Endothelial cell of umbilical vein (primary cell): Measurements from ENCODE around the gene EYS. TPM values are rescaled to one million over a fixed set of nuclear protein-coding genes. Genes with fewer than 3 reads are reported as not detected.

Experiments used
- BruUV-seq: library from RNA; stranded (reverse); fragments of 400-500 nt; replicated peaks from 2 replicates; lab custom pipeline; 2021; lab: Mats Ljungman, UMichigan
- CTCF ChIA-PET: fragments of 300-600, 350-600 bp; sonication (Branson Sonifier 250); formaldehyde crosslinking; loops from one replicate; lab custom pipeline; 2021; ENCODE audit warnings: antibody characterized with exemption, inconsistent platforms; lab: Charles Lee
- POLR2A ChIA-PET: fragments of 300-600, 350-600 bp; sonication (Branson Sonifier 250); formaldehyde crosslinking; loops from one replicate; lab custom pipeline; 2021; ENCODE audit warnings: antibody characterized with exemption, inconsistent platforms; lab: Charles Lee
- DNase-seq: peaks from one replicate; pipeline ENCODE4 v3.0.0-alpha.2; 2011; ENCODE audit warnings: low read depth, low spot score
- FAIRE-seq: peaks from 2 replicates; lab custom pipeline; 2011; peaks lifted over from hg19 to GRCh38; lab: Jason Lieb, UNC
- H2AFZ ChIP-seq: 2 replicates; pipeline ENCODE4 v1.6.0; 2012; ENCODE audit warnings: low read depth, low read length, control low read depth, inconsistent platforms
- H3K27ac ChIP-seq: 2 replicates; pipeline ENCODE4 v1.5.1; 2011; ENCODE audit warnings: low read depth, mild to moderate bottlenecking, control low read depth, low read length, moderate library complexity; ENCODE audit not compliant: insufficient read depth
- H3K27me3 ChIP-seq, 2 experiments: 2 replicates each; pipeline versions ENCODE4 v1.6.0 to v1.6.1; 2011; ENCODE audit warnings: low read length in 2 of 2, mixed read lengths in 1 of 2; ENCODE audit not compliant: control insufficient read depth in 2 of 2, insufficient read depth in 2 of 2
- H3K36me3 ChIP-seq, 2 experiments: 2 replicates in 1 of 2; 3 replicates in 1 of 2; pipeline ENCODE4 v1.5.1; 2011; ENCODE audit warnings: low read length in 2 of 2, mild to moderate bottlenecking in 1 of 2, moderate library complexity in 1 of 2; ENCODE audit not compliant: control insufficient read depth in 2 of 2, insufficient read depth in 2 of 2; ENCODE audit errors: extremely low read depth in 1 of 2
- H3K4me1 ChIP-seq: 3 replicates; pipeline ENCODE4 v1.5.1; 2011; ENCODE audit warnings: mild to moderate bottlenecking, low read length; ENCODE audit not compliant: control insufficient read depth, insufficient read depth; ENCODE audit errors: extremely low read depth
- H3K4me2 ChIP-seq: 2 replicates; pipeline ENCODE4 v1.6.1; 2011; ENCODE audit warnings: low read length, control low read depth, mixed read lengths; ENCODE audit not compliant: insufficient read depth
- H3K4me3 ChIP-seq, 3 experiments: fragments of 200-600 bp in 1 of 3; sonication (generic), shearing (Covaris generic) in 1 of 3; replicated peaks in 1 of 3; 2 replicates each; pipeline ENCODE4 v1.5.1; 2011 to 2016; ENCODE audit warnings: control low read depth in 3 of 3, low read length in 3 of 3, mild to moderate bottlenecking in 2 of 3, inconsistent platforms in 1 of 3, low read depth in 1 of 3, moderate library complexity in 1 of 3; ENCODE audit not compliant: insufficient read depth in 1 of 3
- H3K79me2 ChIP-seq: 2 replicates; pipeline ENCODE4 v1.6.0; 2012; ENCODE audit warnings: low read length, inconsistent platforms; ENCODE audit not compliant: control insufficient read depth, insufficient read depth
- H3K9ac ChIP-seq: replicated peaks from 2 replicates; pipeline ENCODE3; 2011; ENCODE audit warnings: low read length, control low read depth; ENCODE audit not compliant: insufficient read depth; ENCODE audit errors: extremely low read depth
- H3K9me1 ChIP-seq: replicated peaks from 3 replicates; pipeline ENCODE4 v1.6.0; 2011; ENCODE audit warnings: mild to moderate bottlenecking, low read length; ENCODE audit not compliant: control insufficient read depth, insufficient read depth; ENCODE audit errors: extremely low read depth
- H3K9me3 ChIP-seq: replicated peaks from 2 replicates; pipeline ENCODE4 v1.5.1; 2012; ENCODE audit warnings: low read length, inconsistent platforms; ENCODE audit not compliant: control insufficient read depth, insufficient read depth
- H4K20me1 ChIP-seq: replicated peaks from 2 replicates; pipeline ENCODE3; 2011; ENCODE audit warnings: mild to moderate bottlenecking, low read length; ENCODE audit not compliant: control insufficient read depth, insufficient read depth; ENCODE audit errors: extremely low read depth
- EZH2 ChIP-seq: IDR thresholded peaks from 2 replicates; pipeline ENCODE4 v1.6.1; 2012; ENCODE audit warnings: borderline replicate concordance, low read depth, mild to moderate bottlenecking, moderate library complexity, low read length, inconsistent platforms; ENCODE audit not compliant: severe bottlenecking
- JUN ChIP-seq: IDR thresholded peaks from 2 replicates; pipeline ENCODE4 v1.6.1; 2011; ENCODE audit warnings: borderline replicate concordance, low read depth; ENCODE audit not compliant: insufficient read length, insufficient read depth
- POLR2A ChIP-seq: IDR thresholded peaks from 2 replicates; pipeline ENCODE4 v1.6.1; 2012; ENCODE audit warnings: low read depth, mild to moderate bottlenecking, control low read depth, low read length
- dilution Hi-C: fragments of 300-500 bp; cut with MboI; formaldehyde crosslinking; loops from one replicate; pipeline ENCODE4 v1.15.0; 2019; ENCODE audit warnings: low sequenced_read_pairs; ENCODE audit not compliant: extremely low pct_ligation_motif_present
- intact Hi-C: fragments of 100-400 bp; cut with micrococcal nuclease; formaldehyde crosslinking; loops from one replicate; pipeline ENCODE4 v1.10.0; 2022
- polyA plus RNA-seq, 4 experiments: library from polyadenylated mRNA; depleted of rRNA in 3 of 4; stranded (reverse) in 3 of 4; unstranded in 1 of 4; fragments of >200 nt; gene quantifications; 2 replicates each; pipeline versions ENCODE4 v1.2.1 to v1.2.3, GENCODE V29; 2011 to 2012; ENCODE audit warnings: missing spikeins in 1 of 4
- total RNA-seq: library from RNA; stranded (reverse); gene quantifications from 2 replicates; pipeline ENCODE4 v1.2.3, GENCODE V29; 2021
- TF ChIP-seq, protein P1 (sequence below), 2 donors: IDR thresholded peaks; 1 replicate in 1 of 2; 2 replicates in 1 of 2; pipeline ENCODE4 v1.5.1; 2011; ENCODE audit warnings: low read length in 2 of 2, mild to moderate bottlenecking in 2 of 2, moderate library complexity in 2 of 2, control low read depth in 1 of 2, inconsistent platforms in 1 of 2, low read depth in 1 of 2; ENCODE audit not compliant: insufficient read depth in 1 of 2; ENCODE audit errors: extremely low read depth in 1 of 2
- TF ChIP-seq, protein P2 (sequence below): IDR thresholded peaks from 2 replicates; pipeline ENCODE4 v1.6.1; 2011; ENCODE audit not compliant: insufficient read depth, insufficient read length

The EYS gene
- total and polyA plus RNA-seq, 2 donors (not counting 3 experiments of a cell fraction or from before 2014, with no cell fraction given), result 0.01 to 0.27 TPM

DNA sequence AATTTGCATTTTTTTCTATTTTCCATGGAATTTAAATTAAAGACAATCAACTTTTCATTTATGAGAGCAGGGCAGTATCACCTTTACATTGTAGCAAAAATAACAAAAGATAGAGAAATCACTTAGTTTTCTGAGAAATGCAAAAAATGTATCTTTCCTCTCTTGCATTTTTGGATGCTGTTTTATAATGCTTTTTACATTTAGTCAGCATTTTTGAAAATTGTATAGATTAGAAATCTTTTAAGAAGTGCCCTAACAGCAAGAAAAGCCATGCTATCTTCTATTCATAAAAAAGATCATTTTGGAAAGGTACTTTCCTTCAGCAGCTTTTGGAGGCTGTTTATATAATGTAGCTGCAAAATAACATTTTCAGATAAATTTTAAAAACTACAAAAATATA lies 421.8 kb downstream of the EYS start:
- dilution Hi-C loops, result no loop called here

DNA sequence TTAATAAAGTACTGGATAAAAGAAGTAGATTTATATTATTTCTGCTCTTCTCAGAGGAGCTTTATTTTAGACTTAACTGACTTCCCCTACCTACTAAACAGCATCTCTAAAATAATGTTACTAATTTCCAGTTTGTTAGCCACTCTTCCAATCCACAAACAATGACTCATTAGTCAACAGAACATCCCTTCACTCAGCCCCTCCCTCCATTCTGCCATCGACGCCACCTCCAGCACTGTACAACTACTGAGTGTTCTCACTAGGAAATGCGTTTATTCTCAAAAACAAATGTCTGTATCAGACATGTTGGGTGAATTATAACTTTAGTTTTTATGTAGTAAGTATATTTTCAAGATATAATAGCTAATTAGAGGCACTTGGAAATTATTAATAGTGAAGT lies 427.0 kb downstream of the EYS start:
- no peak for DNase-seq
- intact Hi-C loops, result no loop called here
- dilution Hi-C loops, result no loop called here
- H3K79me2 ChIP-seq, result no peaks in the 10 kb centered on the region
- H3K9me1 ChIP-seq, result no peaks in the 10 kb centered on the region
- no peaks in the 10 kb centered on the region for H4K20me1 ChIP-seq
- H3K4me3 ChIP-seq, result no peak overlapping the region
- CTCF ChIA-PET, result interaction anchor here (1.0 kb wide), 1 partner anchor 9 kb away, joined by 3 read pairs; no protein-coding TSS in a partner anchor
- BruUV-seq, result no TSS peak
- no peaks in the 10 kb centered on the region for H3K9me3 ChIP-seq
- H3K4me2 ChIP-seq, result no peak overlapping the region
- FAIRE-seq, result no peak
- no peak overlapping the region for H3K27ac ChIP-seq
- H3K4me1 ChIP-seq, result no peaks in the 10 kb centered on the region
- H3K36me3 ChIP-seq, result no peaks in the 10 kb centered on the region
- POLR2A ChIA-PET, result no interaction called here
- H3K9ac ChIP-seq, result no peak overlapping the region
- H2AFZ ChIP-seq, result no peak overlapping the region
- H3K27me3 ChIP-seq, result no peaks in the 10 kb centered on the region
- TF ChIP-seq POLR2A, result no peak

More for the DNA sequence above, 421.8 kb downstream of the EYS start:
- Histone ChIP-seq H3K4me1 (peaks cover 12% of the 10 kb centered on the region), H3K9me3 (no peaks in the 10 kb centered on the region), H3K27me3 (no peaks in the 10 kb centered on the region), H3K9me1 (peaks cover 2% of the 10 kb centered on the region), H2AFZ (no peak overlapping the region), H4K20me1 (no peaks in the 10 kb centered on the region), H3K36me3 (no peaks in the 10 kb centered on the region), H3K4me2 (no peak overlapping the region), H3K9ac (no peak overlapping the region), H3K27ac (no peak overlapping the region), H3K79me2 (no peaks in the 10 kb centered on the region), H3K4me3 (no peak overlapping the region)
- BruUV-seq, result no TSS peak
- FAIRE-seq, result no peak
- POLR2A ChIA-PET, result no interaction called here
- DNase-seq, result no peak
- intact Hi-C loops, result no loop called here
- TF ChIP-seq POLR2A (no peak), JUN (no peak), EZH2 (no peak)
- TF ChIP-seq, protein P1, sequence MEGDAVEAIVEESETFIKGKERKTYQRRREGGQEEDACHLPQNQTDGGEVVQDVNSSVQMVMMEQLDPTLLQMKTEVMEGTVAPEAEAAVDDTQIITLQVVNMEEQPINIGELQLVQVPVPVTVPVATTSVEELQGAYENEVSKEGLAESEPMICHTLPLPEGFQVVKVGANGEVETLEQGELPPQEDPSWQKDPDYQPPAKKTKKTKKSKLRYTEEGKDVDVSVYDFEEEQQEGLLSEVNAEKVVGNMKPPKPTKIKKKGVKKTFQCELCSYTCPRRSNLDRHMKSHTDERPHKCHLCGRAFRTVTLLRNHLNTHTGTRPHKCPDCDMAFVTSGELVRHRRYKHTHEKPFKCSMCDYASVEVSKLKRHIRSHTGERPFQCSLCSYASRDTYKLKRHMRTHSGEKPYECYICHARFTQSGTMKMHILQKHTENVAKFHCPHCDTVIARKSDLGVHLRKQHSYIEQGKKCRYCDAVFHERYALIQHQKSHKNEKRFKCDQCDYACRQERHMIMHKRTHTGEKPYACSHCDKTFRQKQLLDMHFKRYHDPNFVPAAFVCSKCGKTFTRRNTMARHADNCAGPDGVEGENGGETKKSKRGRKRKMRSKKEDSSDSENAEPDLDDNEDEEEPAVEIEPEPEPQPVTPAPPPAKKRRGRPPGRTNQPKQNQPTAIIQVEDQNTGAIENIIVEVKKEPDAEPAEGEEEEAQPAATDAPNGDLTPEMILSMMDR (IDR thresholded peaks at IDR 0.05; ENCODE audit: extremely low read depth in 1 of 2, insufficient read depth in 1 of 2, low read depth in 1 of 2, low read length in 2 of 2), result no peak
- TF ChIP-seq, protein P2, sequence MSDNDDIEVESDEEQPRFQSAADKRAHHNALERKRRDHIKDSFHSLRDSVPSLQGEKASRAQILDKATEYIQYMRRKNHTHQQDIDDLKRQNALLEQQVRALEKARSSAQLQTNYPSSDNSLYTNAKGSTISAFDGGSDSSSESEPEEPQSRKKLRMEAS, result no peak
- CTCF ChIA-PET, result interaction anchor here (1.4 kb wide), 1 partner anchor 13 kb away, joined by 6 read pairs; no protein-coding TSS in a partner anchor
